ENCODE data around the gene AEBP1.

AEBP1 gene

DNA sequence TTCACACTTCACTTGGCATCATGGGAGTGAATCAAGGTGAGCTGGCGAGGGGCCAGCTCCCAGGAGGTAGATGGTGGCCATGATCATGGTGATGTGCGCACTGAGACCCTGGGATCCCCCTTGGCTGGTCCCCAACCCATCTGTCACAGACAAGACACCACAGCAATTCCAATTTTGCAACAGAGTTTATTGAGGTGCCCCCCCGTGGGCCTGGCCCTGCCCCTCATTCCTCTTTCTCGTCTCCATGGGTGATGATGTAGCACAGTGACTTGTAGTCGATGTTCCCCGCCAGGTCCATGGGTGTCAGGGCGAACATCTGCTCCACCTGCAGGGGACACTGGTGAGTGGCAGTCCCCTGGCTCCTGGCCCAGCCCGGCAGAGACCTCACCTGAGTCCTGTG, 34.6 kb downstream of the AEBP1 start:
- DNase-seq (ENCODE audit: low spot score) = no peak
- TF ChIP-seq, protein P1, sequence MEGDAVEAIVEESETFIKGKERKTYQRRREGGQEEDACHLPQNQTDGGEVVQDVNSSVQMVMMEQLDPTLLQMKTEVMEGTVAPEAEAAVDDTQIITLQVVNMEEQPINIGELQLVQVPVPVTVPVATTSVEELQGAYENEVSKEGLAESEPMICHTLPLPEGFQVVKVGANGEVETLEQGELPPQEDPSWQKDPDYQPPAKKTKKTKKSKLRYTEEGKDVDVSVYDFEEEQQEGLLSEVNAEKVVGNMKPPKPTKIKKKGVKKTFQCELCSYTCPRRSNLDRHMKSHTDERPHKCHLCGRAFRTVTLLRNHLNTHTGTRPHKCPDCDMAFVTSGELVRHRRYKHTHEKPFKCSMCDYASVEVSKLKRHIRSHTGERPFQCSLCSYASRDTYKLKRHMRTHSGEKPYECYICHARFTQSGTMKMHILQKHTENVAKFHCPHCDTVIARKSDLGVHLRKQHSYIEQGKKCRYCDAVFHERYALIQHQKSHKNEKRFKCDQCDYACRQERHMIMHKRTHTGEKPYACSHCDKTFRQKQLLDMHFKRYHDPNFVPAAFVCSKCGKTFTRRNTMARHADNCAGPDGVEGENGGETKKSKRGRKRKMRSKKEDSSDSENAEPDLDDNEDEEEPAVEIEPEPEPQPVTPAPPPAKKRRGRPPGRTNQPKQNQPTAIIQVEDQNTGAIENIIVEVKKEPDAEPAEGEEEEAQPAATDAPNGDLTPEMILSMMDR (IDR thresholded peaks at IDR 0.05; ENCODE audit: extremely low read depth, missing control alignments) = no peak

DNA sequence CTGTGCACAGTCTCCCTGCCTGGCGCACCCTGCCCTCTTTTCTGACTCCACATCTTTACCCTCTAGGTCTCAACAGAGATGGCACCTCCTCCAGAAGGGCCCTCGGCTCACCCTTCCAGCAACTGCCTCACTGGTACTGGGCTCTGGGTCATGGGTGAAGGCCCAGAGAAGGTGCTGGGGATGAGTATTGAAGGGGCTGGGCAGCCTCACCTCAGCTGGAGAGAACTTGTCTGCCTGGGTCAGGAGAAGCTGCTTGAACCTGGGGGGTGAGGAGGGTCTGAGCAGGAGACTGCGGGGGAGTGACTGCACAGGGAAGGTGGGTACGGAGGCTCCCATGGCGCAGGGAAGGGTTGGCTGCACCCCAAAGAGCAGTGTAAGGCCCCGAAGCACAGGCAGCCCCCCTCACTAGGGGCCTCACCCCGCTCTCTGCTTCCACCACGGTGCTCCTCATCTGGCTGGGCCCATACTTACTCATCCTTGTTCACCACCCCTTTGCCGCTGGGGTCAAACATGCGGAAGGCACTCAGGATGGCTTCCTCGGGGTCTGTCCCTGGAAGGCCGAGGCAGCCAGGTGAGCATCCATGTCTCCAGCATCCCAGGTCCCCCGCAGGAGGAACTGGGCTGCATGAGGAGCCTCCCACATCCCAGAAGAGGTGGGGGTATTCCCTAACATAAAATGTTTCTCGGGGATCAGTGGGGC, 35.3 kb downstream of the AEBP1 start:
- DNase-seq (ENCODE audit: low spot score) = no peak
- TF ChIP-seq, protein P1 (IDR thresholded peaks at IDR 0.05; ENCODE audit: extremely low read depth, missing control alignments) = no peak

GRCh38 chr7:44140341-44140740, 36.2 kb downstream of the AEBP1 start:
- no peak for DNase-seq (ENCODE audit: low spot score)
- TF ChIP-seq, protein P1 (IDR thresholded peaks at IDR 0.05; ENCODE audit: extremely low read depth, missing control alignments) = no peak

DNA sequence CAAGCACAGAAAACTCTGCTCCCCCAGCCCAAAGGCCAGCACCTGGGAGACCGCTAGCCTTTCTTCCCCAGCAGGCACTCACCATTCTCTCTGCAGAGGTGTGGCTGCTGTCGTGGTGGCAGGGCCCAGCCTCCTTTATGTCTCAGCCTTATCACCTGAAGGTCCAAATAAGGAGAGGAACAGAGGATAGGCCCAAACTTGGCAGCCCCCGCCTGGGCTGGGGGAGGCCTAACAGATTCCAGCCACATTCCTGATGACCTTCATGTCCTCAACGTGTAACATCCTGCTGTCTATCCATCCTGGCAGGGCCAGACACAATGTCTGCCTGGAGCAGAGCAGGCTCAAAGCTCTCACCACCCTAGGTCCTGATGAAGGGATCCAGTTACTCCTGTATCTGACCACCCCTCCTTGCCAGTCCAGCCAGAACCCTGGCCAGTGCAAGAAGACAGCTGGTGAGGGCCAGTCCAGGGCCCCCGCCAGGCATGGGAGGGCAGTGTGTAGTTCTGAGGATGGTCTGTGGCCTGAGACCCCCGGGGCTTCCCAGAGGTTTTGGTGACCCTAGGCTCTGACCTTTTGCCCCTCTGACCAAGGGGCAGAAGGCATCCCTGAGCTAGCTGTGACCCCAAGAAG, 37.2 kb downstream of the AEBP1 start, which contains the start of gene MYL7:
MYL7 (minus strand) TSS at position 112 of the 630 bp plus-strand sequence; CDS start at position 85, 27 bp downstream.
- no peak for DNase-seq (ENCODE audit: low spot score)

GRCh38 chr7:44142028-44142427, 37.9 kb downstream of the AEBP1 start:
- TF ChIP-seq, protein P1 (IDR thresholded peaks at IDR 0.05; ENCODE audit: extremely low read depth, missing control alignments) = no peak
- DNase-seq (ENCODE audit: low spot score) = no peak

More for the DNA sequence above, 37.2 kb downstream of the AEBP1 start, which contains the start of gene MYL7:
- TF ChIP-seq, protein P1 (IDR thresholded peaks at IDR 0.05; ENCODE audit: extremely low read depth, missing control alignments) = no peak

DNA sequence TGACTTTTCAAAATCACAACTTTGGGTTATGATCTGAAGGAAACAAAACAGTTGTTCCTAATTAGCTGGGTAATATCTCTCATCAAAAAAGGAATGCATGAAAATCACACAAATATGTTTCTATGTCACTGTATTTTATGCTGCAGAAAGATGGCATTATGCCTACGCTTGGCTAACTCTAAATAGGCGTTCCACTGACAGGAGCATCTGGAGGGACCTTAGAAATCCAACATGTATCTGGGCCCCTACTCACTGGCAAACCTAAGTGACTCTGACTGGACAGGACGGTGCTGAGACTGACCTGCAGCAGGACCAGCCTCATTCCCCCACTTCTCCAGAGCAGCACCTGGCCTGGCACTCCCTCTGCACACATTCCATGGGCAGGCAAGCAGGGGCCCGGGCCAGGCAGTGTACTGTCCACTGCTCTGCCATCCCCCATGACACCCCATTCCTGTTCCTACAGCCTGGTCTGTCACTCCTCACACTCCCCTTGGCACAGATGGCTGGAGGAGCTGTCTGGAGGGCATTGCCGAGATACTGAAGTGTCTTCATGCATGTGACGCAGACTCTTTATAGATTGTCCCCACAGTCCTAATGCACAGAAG, 39.6 kb downstream of the AEBP1 start:
- DNase-seq (ENCODE audit: low spot score) = no peak
- TF ChIP-seq, protein P1 (IDR thresholded peaks at IDR 0.05; ENCODE audit: extremely low read depth, missing control alignments) = no peak

GRCh38 chr7:44144426-44144967, 40.4 kb downstream of the AEBP1 start:
- TF ChIP-seq, protein P1 (IDR thresholded peaks at IDR 0.05; ENCODE audit: extremely low read depth, missing control alignments) = no peak
- DNase-seq (ENCODE audit: low spot score) = no peak

Data from GM20000 (cell line).